ENCODE data around the gene TAS2R13.

TAS2R13 gene

DNA sequence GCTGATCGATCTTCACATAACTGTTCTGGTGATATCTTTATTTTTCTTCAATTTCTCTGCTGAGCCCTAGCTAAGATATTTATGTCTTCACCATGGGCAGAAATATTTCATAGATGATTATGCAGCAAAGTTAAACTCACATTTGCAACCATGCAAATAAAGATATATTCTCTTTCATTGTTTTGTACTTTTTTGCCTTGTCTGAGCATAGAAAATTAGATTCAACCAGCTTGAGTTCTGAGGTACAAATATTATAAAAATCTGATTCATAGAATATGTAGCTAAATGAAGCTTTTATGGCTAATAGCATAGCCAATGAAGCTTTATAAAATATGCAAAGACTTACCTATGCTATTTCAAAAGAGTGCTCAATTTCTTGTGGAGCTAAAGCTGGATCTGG is at the start of gene TAS2R13:
Gene TAS2R13, minus strand, starts transcription at position 101 of the 400 bp plus-strand sequence. CDS start 264 bp downstream, outside the sequence.
- no peak for DNase-seq

DNA sequence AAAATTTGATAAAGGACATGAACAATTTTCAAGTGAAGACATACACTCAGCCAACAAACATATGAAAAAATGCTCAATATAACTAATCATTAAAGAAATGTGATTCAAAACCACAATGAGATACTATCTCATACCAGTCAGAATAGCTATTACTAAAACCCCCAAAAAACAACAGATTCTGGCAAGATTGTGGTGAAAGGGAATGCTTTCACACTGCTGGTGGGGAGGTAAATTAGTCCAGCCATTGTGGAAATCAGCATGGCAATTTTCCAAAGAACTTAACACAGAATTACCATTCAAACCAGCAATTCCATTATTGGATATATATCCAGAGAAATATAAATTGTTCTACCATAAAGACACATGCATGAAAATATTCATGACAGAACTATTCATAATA is 48.4 kb upstream of the TAS2R13 start:
- DNase-seq = no peak

DNA sequence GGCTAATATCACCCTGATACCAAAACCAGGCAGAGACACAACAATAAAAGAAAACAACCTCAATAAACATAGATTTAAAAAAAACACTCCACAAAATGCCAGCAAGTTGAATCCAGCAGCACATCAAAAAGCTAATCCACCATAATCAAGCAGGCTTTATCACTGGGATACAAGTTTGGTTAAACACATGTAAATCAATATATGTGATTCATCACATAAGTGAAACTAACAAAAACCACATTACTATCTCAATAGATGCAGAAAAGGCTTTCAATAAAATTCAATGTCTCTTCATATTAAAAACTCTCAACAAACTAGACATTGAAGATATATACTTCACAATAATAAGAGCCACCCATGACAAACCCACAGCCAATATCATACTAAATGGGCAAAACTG is 46.7 kb upstream of the TAS2R13 start:
- DNase-seq = no peak

DNA sequence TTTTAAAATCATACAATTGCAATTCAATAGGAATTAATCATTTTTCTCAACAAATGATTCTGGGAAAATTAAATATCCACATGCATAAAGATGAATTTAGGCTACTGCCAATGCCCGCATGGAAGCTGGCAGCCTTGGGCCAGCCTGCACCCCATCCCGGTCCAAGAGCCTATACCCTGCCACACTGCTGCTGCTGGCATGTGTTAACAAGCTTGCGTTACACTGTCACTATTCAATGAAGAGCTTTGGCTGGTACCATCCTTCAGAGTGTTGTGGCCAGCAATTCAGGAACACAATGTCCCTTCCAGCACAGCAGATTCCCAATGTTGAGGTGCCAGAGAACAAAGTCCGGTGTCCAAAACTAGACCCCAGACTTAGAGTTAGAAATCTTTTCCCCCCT is 43.3 kb upstream of the TAS2R13 start:
- peak in 9 of 58 donors; percentile 2 to 54 (median 15) for DNase-seq

GRCh38 chr12:10943167-10943566 is 33.8 kb upstream of the TAS2R13 start:
- no peak for DNase-seq

GRCh38 chr12:10941916-10942607 is 32.7 kb upstream of the TAS2R13 start:
- no peak for DNase-seq

DNA sequence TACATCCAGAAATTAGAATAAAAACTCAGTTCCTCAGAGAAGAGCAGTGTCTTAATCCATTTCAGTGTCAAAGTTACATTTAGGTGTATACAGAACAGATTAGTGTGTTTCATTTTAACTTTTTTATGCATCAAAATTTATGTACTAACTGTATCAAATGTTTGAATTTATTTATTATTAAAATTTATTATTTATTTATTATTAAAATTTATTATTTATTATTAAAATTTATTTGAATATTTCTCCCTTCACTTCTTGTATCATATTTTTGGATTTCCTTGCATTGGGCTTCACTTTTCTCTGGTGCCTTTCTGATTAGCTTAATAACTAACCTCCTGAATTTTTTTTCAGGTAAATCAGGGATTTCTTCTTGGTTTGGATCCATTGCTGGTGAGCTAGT is 32.0 kb upstream of the TAS2R13 start:
- DNase-seq = no peak

DNA sequence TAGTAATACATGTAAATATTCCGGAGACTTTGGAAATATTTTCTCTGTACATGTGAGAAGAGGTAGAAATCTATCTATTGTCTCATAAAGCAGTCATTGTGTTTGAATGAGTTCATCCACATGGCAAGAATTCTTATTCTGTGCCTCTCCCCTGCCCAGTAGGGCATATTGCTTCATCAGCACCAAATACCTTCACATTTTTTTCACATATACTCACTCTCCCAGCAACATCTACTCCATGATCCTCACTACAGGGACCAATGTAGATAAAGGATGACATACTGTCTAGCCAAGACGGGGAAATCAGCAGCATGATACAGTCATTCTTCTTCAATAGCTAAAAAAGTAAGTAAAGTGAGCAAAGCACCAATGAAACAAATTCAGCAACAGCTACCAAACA is 31.0 kb upstream of the TAS2R13 start:
- no peak for DNase-seq

DNA sequence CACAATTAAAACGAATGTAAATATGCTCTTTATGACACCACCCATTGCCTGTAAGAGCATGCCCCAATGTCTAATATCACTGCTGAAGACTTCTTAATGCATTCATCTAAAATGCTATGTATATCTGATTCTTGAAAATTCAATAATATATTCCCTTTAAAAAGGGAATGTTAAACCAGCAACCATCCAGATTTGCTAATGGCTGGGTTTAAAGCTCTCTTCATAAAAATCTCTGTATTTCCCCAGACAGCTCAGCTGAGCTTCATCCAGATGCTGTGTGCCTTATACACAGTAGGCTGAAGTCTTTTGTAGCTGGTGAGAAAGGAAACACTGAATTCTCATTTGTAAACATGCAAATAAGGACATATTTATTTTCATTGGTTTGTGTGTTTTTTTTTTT is 29.8 kb upstream of the TAS2R13 start, which contains the start of gene TAS2R14:
Gene TAS2R14, minus strand, starts transcription at position 101 of the 400 bp plus-strand sequence. Its CDS starts 56 bp downstream, at position 45.
- DNase-seq = no peak

GRCh38 chr12:10936506-10936905 is 27.1 kb upstream of the TAS2R13 start:
- DNase-seq = no peak

- no peak for DNase-seq
These were observed 19.5 kb upstream of the TAS2R13 start, which contains the start of gene PRH2 for GRCh38 chr12:10928746-10929286. Gene PRH2 (plus strand): TSS chr12:10929236. CDS start chr12:10929274, 38 bp downstream.

GRCh38 chr12:10926269-10926668 is 16.9 kb upstream of the TAS2R13 start:
- DNase-seq = no peak

DNA sequence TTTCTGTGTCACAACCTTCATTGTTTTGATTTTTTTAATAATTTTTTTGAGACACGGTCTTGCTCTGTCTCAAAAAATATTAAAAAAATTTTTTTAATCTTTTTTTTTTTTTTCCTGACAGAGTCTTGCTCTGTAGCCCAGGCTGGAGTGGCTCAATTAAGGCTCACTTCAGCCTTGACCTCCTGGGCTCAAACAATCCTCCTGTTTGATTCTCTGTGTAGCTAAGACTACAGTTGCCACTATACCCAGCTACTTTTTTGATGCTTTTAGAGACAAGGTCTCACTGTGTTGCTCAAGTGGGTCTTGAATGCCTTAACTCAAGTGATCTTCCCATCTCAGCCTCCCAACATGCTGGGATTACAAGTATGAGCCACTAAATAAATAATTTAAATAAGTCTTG is 10.4 kb upstream of the TAS2R13 start:
- DNase-seq = no peak

GRCh38 chr12:10910380-10910779 is 1.0 kb upstream of the TAS2R13 start:
- no peak for DNase-seq

GRCh38 chr12:10904686-10905085 is 4.7 kb downstream of the TAS2R13 start:
- DNase-seq = no peak

GRCh38 chr12:10901427-10901826 is 7.9 kb downstream of the TAS2R13 start:
- DNase-seq = no peak

GRCh38 chr12:10900972-10901371 is 8.4 kb downstream of the TAS2R13 start:
- no peak for DNase-seq

GRCh38 chr12:10900530-10900929 is 8.8 kb downstream of the TAS2R13 start:
- DNase-seq = no peak

DNA sequence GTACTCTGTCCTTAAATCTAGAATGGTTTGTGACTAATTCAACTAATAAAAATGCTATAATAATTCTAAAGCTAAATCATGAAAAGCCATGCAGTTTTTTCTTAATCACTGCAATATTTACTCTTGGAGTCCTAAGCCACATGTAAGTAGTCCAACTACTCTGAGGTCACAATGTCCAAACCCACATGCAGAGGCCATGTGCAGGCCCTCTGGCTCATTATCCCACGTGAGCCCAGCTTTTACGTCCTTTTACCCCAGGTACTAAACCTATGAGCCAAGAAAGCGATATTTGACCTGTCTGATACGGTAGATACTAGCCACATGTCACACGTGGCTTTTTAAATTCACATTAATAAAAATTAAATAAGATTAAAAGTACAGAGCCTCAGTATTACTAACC is 12.5 kb downstream of the TAS2R13 start:
- DNase-seq = no peak

- DNase-seq = no peak
These were observed 17.4 kb downstream of the TAS2R13 start for GRCh38 chr12:10891937-10892336.

DNA sequence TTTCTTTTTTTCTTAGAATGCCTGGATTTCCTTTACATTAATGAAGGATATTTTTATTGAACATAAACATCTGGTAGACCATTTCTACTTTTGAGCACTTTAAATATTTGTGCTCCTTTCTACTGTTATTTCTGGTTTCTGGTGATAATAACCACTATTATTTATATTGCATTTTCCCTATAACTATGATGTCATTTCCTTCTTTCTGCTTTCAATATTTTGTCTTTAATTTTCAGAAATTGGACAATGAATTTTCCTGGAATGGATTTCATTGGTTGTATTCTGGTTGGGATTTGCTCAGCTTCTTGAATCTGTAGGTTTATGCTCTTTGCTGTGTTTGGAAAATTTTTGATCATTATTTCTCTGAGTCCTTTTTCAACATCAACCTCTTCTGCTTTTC is 20.1 kb downstream of the TAS2R13 start:
- no peak for DNase-seq

- no peak for DNase-seq
These were observed 25.2 kb downstream of the TAS2R13 start, which contains the start of gene PRH1 for GRCh38 chr12:10884086-10884725. Gene PRH1 (minus strand): TSS chr12:10884255. CDS start chr12:10884217, 38 bp downstream.

DNA sequence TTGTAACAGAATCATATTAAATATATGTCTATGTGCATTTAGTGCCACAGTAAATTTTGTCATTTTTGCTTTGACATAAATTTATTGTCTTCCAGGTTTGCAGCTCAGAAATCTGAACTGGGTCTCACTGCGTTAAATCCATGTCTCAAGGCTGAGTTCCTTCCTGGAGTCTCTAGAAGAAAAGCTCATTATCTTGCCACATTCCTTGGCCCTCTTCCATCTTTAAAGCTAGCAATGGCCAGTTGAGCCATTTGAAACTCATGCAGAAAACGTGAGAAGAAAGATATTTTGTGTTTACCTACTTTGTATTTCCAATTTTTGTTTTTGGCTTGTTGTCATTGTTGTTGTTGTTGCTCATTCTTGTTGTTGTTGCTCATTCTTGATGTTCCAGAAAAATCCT is 36.0 kb downstream of the TAS2R13 start:
- DNase-seq = no peak

Data from anterior cingulate cortex (tissue), 58 donors.